ENCODE results near the gene ZBTB16.

DNA sequence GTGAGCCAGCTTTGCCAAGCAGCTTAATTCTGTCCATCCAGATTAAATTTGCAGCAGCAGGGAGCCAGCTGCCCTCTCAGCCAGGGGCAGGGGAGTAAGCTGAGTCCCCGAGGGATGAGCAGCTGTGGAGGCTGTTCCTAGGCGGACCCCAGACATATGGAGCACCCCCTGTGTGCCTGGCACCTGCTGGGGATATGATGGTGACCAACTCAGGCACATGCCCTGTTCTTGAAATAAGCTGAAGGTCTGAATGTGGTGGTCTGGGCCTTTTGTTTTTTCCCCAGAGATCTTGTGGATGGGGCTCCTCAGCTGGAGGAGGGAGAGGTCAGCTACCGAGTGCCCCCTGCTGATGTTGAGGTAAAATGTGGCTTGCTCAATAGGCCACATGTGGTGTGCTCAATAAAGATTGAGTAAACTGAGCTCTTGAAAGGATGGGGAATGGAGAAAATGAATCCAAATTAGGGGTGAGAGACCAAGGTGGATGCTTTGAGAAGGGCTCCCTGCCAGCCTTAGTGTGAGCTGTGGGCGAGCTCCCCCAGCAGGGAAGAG is 133.4 kb downstream of the ZBTB16 start:
- TF ChIP-seq MYC (IDR thresholded peaks at IDR 0.05; ENCODE audit: low read depth, low read length) (no peak), POLR2AphosphoS5 (IDR thresholded peaks at IDR 0.05; ENCODE audit: insufficient read depth, low read depth, low read length) (no peak)
- TF ChIP-seq, protein P1, sequence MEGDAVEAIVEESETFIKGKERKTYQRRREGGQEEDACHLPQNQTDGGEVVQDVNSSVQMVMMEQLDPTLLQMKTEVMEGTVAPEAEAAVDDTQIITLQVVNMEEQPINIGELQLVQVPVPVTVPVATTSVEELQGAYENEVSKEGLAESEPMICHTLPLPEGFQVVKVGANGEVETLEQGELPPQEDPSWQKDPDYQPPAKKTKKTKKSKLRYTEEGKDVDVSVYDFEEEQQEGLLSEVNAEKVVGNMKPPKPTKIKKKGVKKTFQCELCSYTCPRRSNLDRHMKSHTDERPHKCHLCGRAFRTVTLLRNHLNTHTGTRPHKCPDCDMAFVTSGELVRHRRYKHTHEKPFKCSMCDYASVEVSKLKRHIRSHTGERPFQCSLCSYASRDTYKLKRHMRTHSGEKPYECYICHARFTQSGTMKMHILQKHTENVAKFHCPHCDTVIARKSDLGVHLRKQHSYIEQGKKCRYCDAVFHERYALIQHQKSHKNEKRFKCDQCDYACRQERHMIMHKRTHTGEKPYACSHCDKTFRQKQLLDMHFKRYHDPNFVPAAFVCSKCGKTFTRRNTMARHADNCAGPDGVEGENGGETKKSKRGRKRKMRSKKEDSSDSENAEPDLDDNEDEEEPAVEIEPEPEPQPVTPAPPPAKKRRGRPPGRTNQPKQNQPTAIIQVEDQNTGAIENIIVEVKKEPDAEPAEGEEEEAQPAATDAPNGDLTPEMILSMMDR (IDR thresholded peaks at IDR 0.05; ENCODE audit: extremely low read depth in 1 of 2, insufficient read depth in 1 of 2, low read depth in 1 of 2, low read length in 2 of 2), result no peak

All from endothelial cell of umbilical vein (primary cell).